ENCODE measurements around the gene CEP112.

DNA sequence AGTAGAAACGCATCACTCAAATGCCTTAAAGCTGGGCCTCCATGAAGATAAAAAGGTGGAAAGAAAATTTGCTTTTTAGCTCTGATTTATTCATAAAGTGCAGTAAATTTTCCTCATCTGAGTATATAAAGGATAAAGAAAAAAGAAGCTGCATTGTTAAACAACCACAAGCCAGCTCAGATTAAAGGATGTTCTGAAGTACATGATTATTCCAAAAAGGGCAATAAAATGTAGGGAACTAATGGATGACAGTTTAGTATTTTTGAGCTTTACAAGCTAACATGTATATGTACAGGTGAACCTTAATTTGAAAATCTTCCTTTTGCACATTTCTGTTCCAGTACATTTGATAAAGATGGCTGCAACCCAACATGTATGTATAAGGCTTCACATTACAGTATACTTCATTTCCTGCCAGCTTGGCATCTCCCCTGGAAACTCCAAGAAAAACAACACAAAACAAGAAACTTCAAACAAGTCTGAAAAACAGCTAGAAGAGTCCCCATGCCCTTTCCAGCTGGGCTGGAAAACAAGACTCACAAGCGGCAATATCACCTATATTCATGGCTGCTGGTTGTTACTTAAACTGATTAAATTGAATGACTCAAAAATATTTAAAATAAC is 225.7 kb downstream of the CEP112 start:
- TF ChIP-seq, protein P1, sequence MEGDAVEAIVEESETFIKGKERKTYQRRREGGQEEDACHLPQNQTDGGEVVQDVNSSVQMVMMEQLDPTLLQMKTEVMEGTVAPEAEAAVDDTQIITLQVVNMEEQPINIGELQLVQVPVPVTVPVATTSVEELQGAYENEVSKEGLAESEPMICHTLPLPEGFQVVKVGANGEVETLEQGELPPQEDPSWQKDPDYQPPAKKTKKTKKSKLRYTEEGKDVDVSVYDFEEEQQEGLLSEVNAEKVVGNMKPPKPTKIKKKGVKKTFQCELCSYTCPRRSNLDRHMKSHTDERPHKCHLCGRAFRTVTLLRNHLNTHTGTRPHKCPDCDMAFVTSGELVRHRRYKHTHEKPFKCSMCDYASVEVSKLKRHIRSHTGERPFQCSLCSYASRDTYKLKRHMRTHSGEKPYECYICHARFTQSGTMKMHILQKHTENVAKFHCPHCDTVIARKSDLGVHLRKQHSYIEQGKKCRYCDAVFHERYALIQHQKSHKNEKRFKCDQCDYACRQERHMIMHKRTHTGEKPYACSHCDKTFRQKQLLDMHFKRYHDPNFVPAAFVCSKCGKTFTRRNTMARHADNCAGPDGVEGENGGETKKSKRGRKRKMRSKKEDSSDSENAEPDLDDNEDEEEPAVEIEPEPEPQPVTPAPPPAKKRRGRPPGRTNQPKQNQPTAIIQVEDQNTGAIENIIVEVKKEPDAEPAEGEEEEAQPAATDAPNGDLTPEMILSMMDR (IDR thresholded peaks at IDR 0.05; ENCODE audit: insufficient read depth, low read length, poor library complexity, severe bottlenecking) = no peak
- no peak for TF ChIP-seq EZH2phosphoT487 (conservative IDR thresholded peaks at IDR 0.05; ENCODE audit: low read length)

All from SU-DHL-6 (cell line).